Activated naive CD8-positive, alpha-beta T cell treated with anti-CD3 and anti-CD28 coated beads, Interleukin-2, amount 50 U/mL, for 16 hours (primary cell): ENCODE data around the gene CAP2.
"Not testable (repeated sequence)": the region's sequence is repeated elsewhere in the genome, so short reads cannot be mapped to it uniquely, and the experiment has no call there.

Experiments used
- DNase-seq: peaks from one replicate; pipeline ENCODE4 v3.0.0-alpha.2; 2020; ENCODE audit warnings: low read depth, low spot score

The CAP2 gene

DNA sequence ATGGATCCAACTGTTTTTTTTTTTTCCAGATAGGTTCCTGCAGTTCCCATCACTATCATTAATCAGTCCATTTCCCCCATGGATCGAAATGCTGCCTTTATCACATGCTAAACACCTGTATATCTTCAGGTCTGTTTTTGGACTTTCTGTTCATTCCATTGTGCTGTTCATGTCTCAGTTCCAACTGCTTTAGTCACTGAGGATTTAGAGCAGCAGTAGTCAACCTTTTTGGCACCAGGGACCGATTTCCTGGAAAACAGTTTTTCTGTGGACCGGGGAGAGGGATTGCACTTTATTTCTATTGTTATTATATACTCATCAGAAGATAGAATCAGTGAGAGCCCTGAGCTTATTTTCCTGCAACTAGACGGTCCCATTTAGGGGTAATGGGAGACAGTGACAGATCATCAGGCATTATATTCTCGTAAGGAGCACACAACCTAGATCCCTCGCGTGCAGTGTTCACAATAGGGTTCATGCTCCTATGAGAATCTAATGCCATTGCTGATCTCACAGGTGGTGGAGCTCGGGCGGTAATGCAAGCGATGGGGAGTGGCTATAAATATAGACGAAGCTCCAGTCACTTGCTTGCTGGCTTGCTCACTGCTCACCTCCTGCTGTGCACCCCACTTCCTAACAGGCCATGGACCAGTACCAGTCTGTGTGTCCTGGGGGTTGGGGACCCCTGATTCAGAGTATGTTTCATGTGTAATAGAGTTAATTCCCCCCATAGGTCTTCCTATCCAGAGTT, 46.0 kb downstream of the CAP2 start:
- DNase-seq: no peak

DNA sequence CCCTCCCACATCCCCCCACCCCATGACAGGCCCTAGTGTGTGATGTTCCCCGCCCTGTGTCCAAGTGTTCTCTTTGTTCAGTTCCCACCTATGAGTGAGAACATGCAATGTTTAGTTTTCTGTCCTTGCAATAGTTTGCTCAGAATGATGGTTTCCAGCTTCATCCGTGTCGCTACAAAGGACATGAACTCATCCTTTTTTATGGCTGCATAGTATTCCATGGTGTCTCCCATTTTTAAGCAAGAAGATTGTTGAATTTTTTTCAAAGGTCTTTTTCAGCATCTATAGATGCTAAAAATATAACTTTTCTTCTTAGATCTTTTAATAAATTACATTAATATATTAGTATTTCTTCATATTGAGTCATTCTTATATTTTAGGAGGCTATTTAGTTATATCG, 47.4 kb downstream of the CAP2 start:
- DNase-seq: not testable (repeated sequence)

DNA sequence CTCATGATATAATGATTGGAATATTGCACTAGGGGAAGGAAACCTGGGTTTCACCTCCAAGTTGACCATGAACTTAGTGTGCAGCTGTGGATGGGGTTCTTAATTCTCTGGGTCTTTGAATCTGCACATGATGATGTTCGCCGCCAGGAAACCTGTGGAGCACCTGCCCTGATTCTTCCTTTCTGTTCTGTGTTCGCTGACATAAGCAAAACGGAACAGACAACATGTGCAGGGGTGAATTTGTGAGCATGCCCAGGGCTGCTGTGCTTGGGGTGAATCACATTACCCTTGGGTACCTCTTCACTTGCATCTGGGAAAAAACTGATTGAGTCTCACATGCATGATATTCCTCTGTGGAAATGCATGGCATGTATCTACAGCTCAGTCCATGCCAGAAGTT, 48.8 kb downstream of the CAP2 start:
- DNase-seq: no peak

DNA sequence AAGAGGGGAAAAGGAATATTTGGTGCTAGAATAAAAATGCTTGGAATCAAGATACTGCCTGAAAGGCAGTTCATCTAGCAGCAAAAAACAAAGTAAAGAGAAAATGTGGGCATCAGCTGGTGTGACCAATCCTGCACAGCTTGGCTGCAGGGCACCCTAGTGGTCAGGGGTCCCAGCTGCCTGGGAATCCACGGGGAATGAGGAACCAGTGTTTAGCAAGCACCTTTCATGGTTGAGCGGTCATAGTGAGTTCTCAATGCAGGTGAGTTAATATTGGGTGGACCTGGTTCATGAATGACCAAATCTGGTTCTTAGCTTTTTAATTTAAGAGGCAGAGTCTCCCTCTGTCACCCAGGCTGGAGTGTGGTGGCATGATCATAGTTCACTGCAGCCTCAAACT, 53.3 kb downstream of the CAP2 start:
- DNase-seq: no peak

DNA sequence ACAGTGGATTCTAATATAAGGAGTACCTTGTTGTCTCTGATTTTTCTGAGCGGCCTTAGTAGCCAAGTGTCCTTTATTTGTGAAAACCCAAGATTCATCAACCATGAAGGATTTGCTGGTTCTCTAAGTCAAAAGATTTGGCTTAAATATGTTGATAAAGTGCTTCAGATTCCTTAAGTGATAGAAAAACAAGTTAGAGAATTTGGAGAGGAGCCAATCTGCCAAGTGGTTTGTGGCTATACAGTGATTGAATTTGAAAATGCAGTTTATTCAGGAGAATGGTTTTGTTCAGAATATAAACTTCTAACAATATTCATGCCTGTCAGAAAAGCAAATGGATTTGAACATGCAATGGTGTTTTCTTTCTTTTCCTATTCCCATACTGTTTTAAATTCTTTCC, 54.8 kb downstream of the CAP2 start:
- no peak for DNase-seq

DNA sequence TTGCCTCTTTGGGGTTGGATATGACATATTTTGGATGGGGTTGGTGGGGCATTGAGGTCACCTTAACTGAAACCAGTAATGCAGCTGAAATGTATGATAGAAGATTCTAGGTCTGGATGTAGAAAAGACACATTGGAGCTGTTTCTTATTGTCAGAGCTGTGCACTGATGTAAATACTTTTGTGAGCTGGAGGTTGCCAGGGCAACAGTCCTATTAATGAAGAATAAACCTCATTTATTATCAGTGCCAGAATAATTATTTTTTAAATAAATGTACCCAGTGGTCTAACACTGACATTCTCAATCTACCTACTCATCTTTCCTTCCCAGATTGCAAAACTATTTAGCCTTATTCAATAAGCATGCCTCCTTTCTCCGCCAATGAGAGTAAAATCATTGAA, 57.0 kb downstream of the CAP2 start:
- no peak for DNase-seq

DNA sequence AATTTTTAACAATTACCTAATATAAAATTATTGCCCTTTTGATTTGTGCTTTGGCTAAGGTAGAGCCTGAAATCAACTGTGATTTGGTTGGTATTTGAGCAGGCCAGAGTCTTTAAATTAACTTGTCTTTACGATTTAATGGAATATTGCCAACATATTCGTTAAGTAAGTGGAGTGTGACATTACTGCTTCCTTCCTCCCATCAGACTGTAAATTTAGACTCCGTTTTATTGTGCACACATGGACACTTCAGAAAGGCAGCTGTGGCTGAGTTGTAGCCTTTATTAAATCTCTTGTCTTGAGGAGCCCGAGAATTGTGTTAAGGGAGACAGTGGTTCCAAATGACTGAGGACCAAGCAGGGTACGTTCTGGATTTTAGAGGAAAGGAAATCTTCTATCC, 57.4 kb downstream of the CAP2 start:
- DNase-seq: no peak

DNA sequence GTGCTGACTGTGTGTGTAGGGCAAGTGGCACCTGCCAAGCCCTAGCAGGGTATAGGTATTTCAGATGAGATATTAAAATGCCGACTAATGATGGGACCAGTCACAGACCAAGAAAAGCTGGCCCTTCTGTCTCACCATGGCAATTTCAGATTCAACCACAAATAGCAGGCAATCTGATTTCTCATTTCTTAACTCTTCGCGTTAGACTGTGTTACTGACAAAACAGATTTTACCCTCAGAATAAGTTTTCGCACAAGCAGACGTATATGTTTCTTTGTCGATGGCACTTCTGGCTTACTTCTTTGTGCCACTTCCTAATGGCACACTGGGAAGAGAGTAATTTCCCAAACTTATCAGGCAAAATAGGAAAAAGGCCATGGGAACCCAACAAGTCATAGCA, 58.7 kb downstream of the CAP2 start:
- DNase-seq: no peak

DNA sequence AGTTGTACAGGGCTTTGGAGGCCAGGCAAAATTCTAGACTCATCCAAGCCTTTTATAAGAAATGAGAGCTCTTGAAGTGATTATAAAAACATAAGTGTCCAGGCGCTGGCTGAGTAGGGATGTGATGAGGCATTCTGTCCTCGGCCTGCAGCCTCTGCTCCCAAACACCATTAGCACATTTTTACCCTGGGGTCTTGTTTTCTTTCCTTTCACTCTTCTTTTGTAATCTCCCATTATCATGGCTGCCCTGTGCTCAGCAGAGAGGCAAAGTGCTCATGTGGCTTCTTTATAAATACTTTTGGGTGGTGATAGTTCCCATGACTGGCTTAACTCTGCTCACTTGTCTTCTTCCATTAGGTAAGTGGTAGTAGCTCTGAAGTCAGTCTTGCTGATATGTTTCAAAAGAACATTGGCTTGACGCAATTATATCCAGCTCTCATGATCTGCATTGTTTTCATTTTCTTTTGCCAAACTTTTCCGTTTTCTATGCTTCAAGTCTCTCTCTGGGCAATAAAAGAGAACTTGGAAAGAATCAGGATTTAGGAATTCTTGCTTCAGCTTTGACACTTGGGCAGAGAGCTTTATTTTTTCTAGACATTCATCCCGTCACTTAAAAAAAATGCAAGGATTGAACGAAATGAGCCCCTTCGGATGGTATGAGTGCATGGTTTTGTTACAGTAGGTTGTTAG, 61.1 kb downstream of the CAP2 start:
- no peak for DNase-seq

DNA sequence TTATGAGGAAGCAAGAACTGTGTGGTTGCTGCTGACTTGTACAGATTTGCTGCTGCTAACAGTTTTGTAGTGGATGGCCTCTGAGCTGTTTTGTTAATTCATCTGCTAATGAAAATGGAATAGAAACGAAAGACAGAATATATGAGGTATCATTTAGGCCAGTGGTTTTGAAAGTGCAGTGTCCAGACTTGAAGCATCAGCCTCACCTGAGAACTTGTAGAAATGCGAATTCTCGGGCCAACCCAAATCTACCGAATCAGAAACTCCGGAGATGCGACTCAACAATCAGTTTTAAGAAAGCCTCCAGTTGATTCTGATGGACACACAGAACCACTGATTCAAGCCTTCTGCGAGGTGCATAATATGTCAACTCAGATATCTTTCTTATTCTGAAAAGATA, 62.5 kb downstream of the CAP2 start:
- DNase-seq: no peak

DNA sequence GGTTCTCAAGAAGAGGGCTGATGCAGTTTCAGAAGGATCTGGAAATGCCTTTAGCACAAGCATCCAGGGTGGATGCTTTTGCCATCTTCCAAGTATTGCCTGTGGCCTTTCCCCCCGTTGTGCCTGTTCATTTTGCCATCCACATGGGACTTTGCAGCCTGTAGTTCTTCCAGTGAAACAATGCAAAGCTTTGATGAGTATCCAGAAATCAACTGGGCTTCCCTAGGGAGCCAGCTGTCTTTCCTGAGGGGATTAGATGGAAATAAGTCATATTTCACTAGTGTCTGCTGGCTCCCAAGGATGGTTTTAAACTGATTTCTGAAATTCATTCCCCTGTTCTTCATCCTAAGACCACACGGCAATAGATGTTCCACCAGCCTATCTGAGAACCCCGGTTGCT, 63.3 kb downstream of the CAP2 start:
- DNase-seq: no peak

DNA sequence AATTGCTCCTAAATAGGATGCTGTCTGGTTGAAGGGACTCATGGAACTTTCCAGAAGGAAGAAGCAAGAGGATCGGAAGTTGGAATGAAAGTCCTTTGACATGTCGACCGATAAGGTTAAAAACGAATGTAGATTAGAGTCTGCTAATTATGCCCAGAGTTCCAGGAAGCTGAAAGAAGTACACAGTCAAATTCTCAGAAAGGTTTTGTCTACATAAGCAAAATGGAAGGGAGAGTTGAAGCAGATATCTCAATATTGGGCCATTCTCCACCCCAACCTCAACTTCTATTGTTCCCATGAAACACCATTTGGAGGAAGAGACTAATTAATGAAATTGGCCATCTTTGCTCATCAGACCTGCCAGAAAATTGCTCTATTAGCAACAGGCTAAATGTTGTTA, 64.0 kb downstream of the CAP2 start:
- no peak for DNase-seq

DNA sequence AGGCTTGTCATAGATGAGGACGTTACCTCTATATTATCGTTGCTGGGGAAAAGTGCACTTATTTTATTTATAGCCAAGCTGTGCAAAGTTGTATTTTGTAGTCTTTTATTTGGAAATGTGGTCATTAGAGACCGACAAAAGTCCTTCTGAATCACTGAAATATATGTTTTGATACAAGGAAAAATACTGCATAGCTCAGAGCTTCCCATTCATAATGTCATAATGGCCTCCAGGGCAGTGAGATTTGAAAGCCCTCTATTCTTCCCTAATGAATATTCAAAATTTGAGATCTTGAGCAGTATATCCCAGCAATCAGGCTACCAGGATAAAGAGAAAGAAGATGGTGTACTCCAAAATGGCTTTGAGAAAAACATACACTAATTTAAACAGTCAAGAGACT, 64.6 kb downstream of the CAP2 start:
- DNase-seq: no peak

DNA sequence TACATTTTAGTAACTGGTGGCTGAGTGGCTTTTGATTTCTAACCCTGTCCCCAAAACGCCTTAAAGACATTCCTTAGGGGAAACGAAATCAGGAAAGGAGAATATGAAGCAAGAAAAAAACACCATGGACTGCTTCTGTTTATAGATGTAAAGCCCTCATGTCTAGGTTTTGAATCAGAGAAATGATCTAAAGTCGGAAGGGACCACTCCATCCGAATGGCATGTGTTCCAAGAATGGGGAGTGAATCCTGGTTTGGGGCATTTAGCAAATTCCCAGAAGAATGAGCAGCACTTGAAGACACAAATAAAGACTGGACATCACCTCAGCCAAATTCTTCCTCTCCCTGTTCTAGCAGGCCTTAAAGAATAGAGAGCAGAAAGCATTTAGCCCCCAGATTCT, 65.6 kb downstream of the CAP2 start:
- DNase-seq: no peak

DNA sequence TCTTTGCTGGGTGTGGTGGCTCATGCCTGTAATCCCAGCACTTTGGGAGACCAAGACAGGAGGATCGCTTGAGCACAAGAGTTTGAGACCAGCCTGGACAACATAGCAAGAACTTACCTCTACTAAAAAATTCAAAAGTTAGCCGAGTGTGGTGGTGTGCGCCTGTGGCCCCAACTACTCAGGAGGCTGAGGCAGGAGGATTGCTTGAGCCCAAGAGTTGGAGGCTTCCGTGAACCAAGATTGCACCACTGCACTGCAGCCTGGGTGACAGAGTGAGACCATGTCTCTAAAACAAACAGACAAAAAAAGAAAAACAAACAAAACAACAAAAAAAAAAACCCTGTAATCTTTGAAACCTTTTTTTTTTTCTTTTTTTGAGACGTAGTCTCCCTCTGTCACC, 67.5 kb downstream of the CAP2 start:
- no peak for DNase-seq

DNA sequence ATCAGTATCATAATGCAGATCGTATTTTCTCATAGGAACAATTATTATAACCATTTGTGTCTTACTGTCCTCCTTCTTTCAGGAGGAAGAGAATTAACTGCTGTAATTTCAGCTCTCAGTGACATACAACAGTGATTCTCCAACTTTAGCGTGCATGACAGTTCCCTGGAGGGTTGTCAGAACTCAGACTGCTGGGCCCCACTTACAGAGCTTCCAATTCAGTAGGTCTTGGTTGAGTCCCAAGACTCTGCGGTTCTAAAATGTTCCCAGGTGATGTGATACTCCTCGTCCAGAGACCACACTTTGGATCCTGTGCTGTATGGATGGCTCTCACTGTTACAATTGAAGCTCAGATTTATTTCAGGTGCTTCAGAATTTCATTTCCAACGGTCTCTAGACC, 72.8 kb downstream of the CAP2 start:
- DNase-seq: no peak

DNA sequence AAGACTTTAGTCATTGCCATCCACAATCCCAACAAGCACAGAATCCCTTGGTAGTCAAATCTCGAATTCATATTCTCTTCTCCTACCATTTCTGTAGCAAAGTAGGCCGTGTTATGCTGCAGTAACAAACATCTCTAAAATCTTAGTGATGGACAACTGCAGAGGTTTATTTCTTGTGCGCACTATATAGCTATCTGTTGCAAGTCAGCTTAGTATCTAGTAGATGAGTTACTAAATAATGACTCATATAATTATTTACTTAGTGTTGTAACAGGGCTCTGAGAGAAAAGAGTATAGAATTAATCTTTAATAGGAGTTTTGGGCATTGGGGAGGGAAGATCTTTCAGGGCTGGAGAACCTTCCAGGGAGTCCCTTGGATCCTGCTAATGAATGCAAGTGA, 73.3 kb downstream of the CAP2 start:
- DNase-seq: no peak

DNA sequence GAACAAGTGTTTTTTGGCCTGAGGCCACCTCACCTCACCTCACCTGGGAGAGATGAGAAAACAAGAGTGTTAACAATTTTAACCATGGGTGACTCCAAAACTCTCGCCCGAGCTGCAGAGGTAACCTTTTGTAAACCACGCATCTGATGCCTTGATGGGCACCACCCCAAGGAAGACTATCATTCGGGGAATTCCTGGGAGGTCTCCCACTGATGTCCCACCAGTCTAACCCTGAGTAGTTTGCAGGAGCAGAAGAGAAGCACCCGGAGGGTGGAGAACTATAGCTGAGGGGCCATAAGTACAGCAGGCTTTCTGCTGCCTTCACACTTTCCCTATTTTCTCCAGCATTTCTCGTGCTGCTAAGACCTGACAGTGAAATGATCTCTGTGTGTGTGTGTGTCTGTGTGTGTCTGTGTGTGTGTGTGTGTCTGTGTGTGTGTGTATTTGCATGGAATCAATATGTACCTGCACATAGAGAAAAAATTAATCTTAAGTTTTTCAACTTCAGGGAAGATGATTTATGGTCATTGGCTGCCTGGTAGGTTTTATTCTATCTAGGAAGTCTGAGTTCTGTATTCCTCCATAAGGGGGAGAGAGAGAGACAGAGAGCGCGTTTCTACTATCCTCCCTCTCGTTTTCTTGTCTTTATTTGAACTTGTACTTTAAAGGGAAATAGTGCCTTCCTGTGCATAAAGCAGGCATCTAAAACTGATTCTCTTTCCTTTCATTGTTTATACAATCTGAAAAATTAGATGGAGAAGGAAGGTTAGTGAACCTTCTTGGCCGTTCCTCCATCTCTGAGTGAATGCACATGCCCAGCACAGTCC, 75.8 kb downstream of the CAP2 start:
- DNase-seq: no peak

DNA sequence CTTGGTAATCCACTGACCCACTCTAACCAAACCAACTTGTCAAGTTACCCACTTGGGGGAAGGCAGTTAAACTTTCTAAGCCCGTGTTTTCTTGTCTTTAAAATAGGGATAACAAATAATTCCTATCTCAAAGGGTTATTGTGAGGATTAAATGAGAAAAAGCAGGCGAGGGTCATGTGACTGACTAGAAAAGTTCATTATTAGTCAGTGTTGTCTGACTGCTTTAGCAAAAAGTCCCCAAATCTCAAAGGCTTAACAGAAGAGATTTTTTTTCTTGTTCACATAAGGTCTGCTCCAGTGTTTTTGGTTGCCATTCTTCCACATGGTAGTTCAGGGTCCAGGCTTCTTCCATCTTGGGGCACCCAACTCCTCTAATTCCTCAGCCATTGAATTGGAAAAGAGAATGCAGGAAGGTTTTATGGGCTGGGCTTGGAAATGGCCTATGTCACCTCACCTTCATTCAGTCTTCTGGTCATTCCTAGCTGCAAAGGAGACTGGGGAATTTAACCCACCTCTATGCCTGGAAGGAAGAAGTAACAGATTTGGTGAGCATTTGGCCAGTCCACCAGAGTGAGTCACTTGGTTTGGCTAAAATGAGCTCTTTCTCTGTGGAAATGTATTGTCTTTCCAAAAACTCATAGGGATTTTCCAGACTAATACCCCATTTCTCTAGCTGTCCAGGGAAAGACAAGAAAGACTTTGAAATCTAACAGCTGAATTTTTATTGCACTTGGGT, 77.0 kb downstream of the CAP2 start:
- DNase-seq: no peak

DNA sequence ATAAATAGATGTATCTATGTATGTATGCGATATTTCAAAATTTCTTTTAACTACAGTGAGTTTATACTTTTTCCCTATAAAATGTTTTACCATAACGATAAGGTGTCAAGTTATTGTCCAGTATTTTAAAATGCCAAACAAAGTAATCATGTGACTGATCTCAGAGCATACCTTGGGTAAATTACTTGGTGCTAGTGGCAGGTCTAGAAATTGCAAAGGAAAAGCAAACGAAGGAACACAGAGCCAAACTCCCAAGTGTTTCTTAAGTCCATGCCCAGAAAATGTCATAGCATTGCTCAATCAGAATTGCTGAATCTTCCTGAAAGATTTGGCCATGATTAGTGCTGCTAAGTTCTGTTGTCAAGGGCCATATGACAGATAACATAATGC, 77.5 kb downstream of the CAP2 start:
- DNase-seq: no peak

DNA sequence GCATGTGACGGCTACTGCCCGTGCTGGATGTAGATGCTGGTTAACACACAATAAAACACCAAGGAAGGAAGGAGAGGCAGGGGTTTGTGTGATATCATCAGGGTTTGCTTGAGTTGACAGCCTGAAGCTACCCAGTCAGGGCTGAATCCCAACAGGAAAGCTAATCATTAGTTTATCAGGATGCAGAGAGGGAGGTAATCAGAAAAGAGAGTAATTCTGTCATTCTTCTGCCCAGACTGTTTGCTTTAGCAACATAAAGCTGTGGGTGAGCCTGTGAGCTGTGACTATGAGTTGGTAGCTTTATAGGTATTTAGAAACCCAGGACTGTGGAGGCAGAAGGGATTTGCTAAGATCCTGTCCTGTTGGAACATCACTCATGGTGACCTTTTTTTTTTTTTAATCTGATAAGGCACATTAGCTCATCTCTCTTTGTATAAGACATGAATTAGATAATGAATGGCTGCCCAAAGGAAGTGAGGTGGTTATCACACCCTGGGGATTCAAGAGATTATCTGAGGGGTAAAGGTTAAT, 79.3 kb downstream of the CAP2 start:
- DNase-seq: no peak

DNA sequence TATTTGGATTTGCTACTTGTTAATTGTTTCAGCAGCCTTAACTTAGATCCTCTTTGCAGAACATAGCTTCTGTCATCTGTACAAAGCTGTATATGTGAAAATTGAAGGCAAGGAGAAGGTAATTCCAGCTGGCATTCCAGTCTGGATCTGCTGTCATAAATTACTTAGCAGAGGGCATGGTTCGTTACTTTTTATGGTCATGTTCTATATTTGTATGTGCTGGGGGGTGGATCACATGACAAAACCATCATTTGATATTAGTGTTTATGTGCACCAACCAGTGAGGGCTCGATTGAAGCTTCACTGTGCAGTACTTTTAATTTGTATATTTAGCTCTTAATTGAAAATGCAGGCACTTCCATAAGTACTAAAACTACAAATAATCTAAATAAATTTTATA, 80.2 kb downstream of the CAP2 start:
- no peak for DNase-seq
